GM21737 (cell line): ENCODE results near the gene PMM2.
"Not testable (repeated sequence)": the region's sequence is repeated elsewhere in the genome, so short reads cannot be mapped to it uniquely, and the experiment has no call there.

Source experiments
- ATAC-seq: cut with Tn5 transposase; IDR thresholded peaks from one replicate; pipeline ENCODE4 v1.9.1; 2021; ENCODE audit warnings: mild to moderate bottlenecking, moderate library complexity; ENCODE audit not compliant: unreplicated experiment

Gene PMM2

GRCh38 chr16:8781797-8782196 is 15.8 kb upstream of the PMM2 start:
- ATAC-seq, result no peak

GRCh38 chr16:8782673-8783072 is 15.0 kb upstream of the PMM2 start:
- no peak for ATAC-seq

DNA sequence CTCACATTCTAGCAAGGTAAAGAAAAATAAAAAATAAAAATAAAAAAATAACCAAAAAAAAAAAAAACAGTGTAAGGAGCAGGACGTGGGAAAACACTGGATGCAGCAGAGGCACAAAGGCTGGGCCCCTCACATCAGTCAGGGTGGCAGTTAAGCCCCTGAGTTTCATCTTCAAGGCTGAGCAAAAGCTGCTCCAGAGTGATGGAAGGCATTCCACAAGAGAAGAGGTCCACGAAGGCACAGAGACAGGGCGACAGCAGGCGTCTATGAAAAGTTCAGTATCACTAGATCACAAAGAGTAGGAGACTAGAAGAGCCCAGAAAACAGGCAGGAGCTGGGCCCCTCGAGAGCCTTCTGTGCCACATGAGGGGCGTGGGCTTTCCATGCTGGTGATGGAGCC is 12.2 kb upstream of the PMM2 start:
- no peak for ATAC-seq

DNA sequence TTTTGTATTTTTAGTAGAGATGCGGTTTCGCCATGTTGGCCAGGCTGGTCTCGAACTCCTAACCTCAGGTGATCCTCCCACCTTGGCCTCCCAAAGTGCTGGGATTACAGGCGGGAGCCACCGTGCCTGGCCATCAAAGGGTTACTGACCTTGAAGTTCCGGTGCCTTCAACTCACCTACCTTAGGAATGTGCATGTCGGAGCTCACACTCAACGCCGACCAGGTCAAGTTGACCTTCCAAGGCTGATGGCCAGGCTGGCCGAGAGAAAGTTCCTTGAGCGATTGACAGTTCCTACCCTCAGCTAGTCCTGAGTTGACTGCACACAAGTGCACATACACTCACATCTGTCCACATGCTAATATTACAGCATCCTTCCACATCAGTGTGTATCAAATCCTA is 11.3 kb upstream of the PMM2 start:
- not testable (repeated sequence) for ATAC-seq

- ATAC-seq, result no peak
These were observed 9.0 kb upstream of the PMM2 start for GRCh38 chr16:8788578-8789172.

GRCh38 chr16:8795091-8795490 is 2.5 kb upstream of the PMM2 start:
- ATAC-seq, result no peak

DNA sequence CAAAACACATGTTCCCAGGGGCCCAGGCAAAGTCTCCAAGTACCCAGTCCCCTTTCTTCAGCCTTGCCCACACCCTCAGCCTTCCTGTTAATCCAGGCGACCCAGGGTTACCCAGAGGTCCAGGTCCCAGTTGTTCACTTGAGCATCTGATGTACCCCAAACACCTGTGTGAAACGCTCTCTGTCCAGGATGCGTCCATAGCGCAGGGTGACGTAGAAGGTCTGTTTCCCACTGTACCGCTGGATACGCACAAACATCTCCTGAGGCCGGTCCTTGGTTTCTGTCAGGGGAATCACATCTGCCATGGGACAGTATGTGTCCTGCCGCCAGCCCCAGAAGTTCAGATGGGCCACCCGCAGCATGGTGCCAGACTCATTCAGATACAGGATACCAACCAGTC is 1.8 kb upstream of the PMM2 start:
- no peak for ATAC-seq

DNA sequence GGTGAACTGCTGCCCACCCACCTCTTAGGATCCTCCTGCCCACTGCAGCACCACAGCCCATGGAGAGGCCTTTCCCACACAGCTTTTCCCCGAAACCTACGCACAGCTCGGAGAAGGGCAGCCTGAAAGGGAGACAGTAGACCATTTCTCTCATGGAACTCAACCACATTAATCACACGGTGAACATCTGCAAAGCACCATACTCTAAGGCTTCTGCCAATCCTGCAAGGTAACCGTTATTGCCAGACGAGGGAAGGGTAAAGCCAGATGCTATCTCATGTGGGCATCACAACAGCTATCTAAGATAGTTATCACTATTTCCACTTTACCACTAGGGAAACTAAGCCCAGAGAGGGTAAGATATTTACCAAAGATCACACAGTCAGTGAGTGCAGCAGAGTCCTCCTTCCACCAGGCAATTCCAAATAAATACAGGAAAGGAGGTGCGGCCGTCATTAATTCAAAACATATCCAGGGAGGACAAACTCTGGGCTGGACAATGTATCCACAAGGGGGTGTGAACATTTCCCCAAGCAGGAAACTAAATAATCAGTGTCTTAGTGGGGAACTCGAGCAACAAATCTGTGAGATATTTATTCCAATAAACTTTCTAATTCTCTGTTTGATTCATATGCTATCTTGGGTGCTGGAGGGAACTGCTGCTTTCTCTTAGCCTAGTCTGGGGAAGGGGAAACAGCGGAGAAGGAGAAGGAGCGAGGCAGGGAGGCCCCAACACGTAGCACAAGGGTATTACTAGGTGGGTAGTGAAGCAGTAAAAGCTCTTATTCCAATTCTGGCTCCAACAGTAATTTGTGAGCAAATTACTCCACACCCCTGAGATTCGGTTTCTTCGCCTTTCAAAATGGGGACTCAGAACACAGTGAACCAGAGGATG is 923 bp upstream of the PMM2 start:
- no peak for ATAC-seq

- ATAC-seq, result no peak
These were observed 512 bp downstream of the PMM2 start for GRCh38 chr16:8798174-8798527.

GRCh38 chr16:8798535-8799157 is 1.0 kb downstream of the PMM2 start:
- ATAC-seq, result no peak

DNA sequence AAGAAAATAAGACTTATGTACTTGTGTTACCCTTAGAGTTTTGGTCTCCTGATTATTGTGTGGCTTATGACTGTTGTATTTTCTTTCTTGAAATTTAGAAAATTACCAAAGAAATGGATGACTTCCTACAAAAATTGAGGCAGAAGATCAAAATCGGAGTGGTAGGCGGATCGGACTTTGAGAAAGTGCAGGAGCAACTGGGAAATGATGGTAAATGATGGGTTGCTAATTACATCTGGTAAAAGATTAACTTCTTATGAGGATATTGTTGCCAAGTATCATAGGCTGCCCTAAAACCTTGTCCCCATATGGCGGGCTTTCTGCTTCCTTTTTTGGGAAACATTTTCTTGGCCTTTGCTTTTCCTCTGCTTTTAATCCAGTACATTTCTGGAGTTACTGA is 4.1 kb downstream of the PMM2 start:
- ATAC-seq, result no peak

DNA sequence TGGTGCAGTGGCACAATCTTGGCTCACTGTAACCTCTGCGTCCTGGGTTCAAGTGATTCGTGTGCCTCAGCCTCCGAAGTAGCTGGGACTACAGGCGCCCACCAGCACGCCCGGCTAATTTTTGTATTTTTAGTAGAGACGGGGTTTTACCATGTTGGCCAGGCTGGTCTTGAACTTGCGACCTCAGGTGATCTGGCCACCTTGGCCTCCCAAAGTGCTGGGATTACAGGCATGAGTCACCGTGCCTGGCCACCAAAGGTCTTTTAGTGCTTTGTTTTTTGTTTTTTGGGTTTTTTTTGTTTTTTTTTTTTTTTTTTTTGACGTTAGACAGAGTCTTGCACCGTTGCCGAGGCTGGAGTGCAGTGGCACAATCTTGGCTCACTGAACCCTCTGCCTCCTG is 6.1 kb downstream of the PMM2 start:
- ATAC-seq, result not testable (repeated sequence)

- no peak for ATAC-seq
These were observed 6.7 kb downstream of the PMM2 start for GRCh38 chr16:8804313-8804712.

DNA sequence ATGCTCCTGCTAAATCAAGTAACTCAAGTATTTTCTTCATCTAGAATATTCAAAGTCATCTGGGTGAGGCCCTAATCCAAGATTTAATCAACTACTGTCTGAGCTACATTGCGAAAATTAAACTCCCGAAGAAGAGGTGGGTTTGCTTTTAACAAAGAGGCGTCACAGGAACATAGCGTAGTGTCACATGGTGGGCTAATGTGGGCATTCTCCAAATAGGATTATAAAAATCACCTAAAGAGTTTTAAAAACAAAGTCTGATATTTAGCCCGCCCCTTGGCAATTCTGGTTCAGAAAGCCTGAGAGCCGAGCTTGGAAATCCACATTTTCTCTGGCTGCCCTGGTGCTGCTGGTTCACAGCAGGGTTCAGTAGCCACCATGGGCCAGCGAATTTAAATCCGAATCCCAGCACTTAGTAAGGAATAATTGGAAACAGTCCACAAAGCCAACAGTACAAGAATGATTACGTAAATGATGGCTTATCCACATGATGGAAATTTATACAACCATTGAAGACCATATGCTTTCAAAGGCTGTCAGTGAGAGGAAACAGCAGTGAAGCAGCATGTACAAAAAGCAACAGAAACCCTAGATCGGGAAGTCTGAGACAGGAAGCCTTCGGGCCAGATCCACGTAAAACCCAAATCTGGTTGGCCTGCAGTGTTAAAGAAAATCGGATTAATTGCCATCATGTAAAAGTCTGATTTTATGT is 8.8 kb downstream of the PMM2 start:
- no peak for ATAC-seq

DNA sequence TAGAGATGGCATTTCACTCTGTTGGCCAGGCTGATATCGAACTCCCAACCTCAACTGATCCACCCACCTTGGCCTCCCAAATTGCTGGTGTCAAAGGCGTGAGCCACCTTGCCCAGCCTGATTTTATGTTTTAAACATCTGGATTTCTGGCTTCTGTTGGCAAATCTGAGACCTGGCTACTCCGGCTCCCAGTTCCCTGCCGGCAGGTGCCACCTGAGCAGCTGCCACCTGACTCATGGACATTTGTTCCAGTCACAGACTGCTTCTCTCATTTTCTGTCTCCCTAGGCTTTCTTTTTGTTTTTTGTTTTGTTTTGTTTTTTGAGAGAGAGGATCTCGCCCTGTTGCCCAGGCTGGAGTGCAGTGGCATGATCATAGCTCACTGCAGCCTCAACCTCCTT is 9.6 kb downstream of the PMM2 start:
- ATAC-seq, result no peak

- ATAC-seq, result no peak
These were observed 10.4 kb downstream of the PMM2 start for GRCh38 chr16:8808009-8808408.

- no peak for ATAC-seq
These were observed 11.1 kb downstream of the PMM2 start for GRCh38 chr16:8808613-8809353.

GRCh38 chr16:8812162-8812843 is 14.7 kb downstream of the PMM2 start:
- ATAC-seq, result no peak

DNA sequence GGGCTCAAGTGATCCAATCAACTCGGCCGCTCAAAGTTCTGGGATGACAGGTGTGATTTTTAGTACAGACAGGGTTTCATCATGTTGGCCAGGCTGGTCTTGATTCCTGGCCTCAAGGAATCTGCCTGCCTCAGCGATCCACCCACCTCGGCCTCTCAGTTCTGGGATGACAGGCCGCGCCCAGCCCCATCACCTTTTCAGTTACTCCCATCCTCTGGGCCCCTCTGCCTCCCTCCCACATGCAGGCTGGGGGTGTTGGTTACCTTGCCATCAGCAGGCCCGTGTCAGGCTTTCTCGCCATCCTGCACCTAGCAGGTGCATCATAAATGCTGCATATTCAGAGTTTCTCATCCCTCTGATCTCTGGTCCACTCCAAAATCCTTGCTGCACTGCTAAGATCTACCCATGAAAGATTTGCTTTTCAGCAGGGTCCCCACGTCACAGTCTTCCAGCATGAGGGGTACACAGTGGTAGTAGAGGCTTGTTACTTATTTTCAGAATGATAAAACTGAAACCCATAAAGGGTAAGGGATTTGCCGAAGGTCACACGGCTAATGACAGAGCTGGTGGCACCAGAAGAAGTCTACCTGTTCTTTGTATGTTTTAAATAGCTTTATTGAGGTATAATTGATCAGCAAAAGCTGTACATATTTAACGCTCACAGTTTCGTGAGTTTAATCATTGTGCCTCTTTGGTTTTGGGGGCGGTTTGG is 16.6 kb downstream of the PMM2 start:
- ATAC-seq, result no peak
